Measurements from ENCODE around the gene EFNA3. TPM values are rescaled to one million over a fixed set of nuclear protein-coding genes. Genes with fewer than 3 reads are reported as not detected.
A peak's percentile ranks its signal among the peaks of the same experiment; 100 is the strongest.

Gene EFNA3
- total RNA-seq, 2 experiments from 2014 or later: 0.22 to 0.47 TPM

GRCh38 chr1:155077346-155077745 lies 1.3 kb upstream of the EFNA3 start:
- intact Hi-C loops (cut with DNase I, micrococcal nuclease): loop anchor here in 1 of 2 experiments (1.0 kb wide), 1 partner anchor 10 kb away; no protein-coding TSS in a partner anchor
- ChIA-PET POLR2A (interaction anchor here (2.6 kb wide), 1 partner anchor 26 kb away, joined by 6 read pairs; the partner anchor contains the start of gene ADAM15), CTCF (interaction anchor here (1.0 to 1.5 kb wide), 3 partner anchors 15 to 78 kb away, joined by 3 to 5 read pairs (median 3); partner anchors contain the start of gene ADAM15)
- TF ChIP-seq, protein P1, sequence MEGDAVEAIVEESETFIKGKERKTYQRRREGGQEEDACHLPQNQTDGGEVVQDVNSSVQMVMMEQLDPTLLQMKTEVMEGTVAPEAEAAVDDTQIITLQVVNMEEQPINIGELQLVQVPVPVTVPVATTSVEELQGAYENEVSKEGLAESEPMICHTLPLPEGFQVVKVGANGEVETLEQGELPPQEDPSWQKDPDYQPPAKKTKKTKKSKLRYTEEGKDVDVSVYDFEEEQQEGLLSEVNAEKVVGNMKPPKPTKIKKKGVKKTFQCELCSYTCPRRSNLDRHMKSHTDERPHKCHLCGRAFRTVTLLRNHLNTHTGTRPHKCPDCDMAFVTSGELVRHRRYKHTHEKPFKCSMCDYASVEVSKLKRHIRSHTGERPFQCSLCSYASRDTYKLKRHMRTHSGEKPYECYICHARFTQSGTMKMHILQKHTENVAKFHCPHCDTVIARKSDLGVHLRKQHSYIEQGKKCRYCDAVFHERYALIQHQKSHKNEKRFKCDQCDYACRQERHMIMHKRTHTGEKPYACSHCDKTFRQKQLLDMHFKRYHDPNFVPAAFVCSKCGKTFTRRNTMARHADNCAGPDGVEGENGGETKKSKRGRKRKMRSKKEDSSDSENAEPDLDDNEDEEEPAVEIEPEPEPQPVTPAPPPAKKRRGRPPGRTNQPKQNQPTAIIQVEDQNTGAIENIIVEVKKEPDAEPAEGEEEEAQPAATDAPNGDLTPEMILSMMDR (IDR thresholded peaks at IDR 0.05): no peak
- H3K9me3 Mint-ChIP-seq: no peaks in the 10 kb centered on the region
- H3K4me1 Mint-ChIP-seq (ENCODE audit: low read depth): peaks cover 52% of the 10 kb centered on the region
- peaks cover 19% of the 10 kb centered on the region for H3K27me3 Mint-ChIP-seq
- peak overlapping the region; percentile 30 for H3K4me3 Mint-ChIP-seq
- no peak for ATAC-seq (ENCODE audit: poor library complexity)
- peak overlapping the region; percentile 5 for H3K27ac Mint-ChIP-seq
- peaks cover 25% of the 10 kb centered on the region in 2 experiments for H3K27me3 ChIP-seq (ENCODE audit: control insufficient read depth in 1 of 2, insufficient read depth in 2 of 2, low read length in 2 of 2)
- no peak for DNase-seq
- H3K4me3 ChIP-seq (ENCODE audit: low read length): no peak overlapping the region
- peaks cover 53% of the 10 kb centered on the region for H3K4me1 ChIP-seq (ENCODE audit: insufficient read depth, low read length)
- H3K36me3 Mint-ChIP-seq (ENCODE audit: low read depth): no peaks in the 10 kb centered on the region
- peaks cover 0 to 18% of the 10 kb centered on the region in 2 experiments for H3K9me3 ChIP-seq (ENCODE audit: control insufficient read depth in 1 of 2, insufficient read depth in 1 of 2, low read length in 2 of 2)
- no peaks in the 10 kb centered on the region for H3K36me3 ChIP-seq (ENCODE audit: insufficient read depth, low read length)
- H3K27ac ChIP-seq (ENCODE audit: low read depth in 1 of 2, low read length in 2 of 2): no peak overlapping the region

GRCh38 chr1:155077758-155078445 lies 735 bp upstream of the EFNA3 start:
- Histone ChIP-seq H3K4me1 (ENCODE audit: insufficient read depth, low read length) (peaks cover 59% of the 10 kb centered on the region), H3K27ac (ENCODE audit: low read depth in 1 of 2, low read length in 2 of 2) (no peak overlapping the region), H3K27me3 (ENCODE audit: control insufficient read depth in 1 of 2, insufficient read depth in 2 of 2, low read length in 2 of 2) (peaks cover 31% of the 10 kb centered on the region in 2 experiments), H3K9me3 (ENCODE audit: control insufficient read depth in 1 of 2, insufficient read depth in 1 of 2, low read length in 2 of 2) (peaks cover 0 to 24% of the 10 kb centered on the region in 2 experiments), H3K4me3 (ENCODE audit: low read length) (no peak overlapping the region), H3K36me3 (ENCODE audit: insufficient read depth, low read length) (no peaks in the 10 kb centered on the region)
- Mint-ChIP-seq H3K9me3 (no peaks in the 10 kb centered on the region), H3K27ac (peak overlapping the region; percentile 5), H3K36me3 (ENCODE audit: low read depth) (no peaks in the 10 kb centered on the region), H3K27me3 (peaks cover 25% of the 10 kb centered on the region), H3K4me1 (ENCODE audit: low read depth) (peaks cover 55% of the 10 kb centered on the region), H3K4me3 (peak overlapping the region; percentile 58)
- POLR2A ChIA-PET: interaction anchor here (0.9 to 2.6 kb wide), 3 partner anchors 16 to 95 kb away, joined by 4 to 6 read pairs (median 4); partner anchors contain the start of genes ADAM15 and KRTCAP2
- DNase-seq: peak in 1 of 14 experiments; percentile 14
- no peak for ATAC-seq (ENCODE audit: poor library complexity)
- CTCF ChIA-PET: interaction anchor here (1.0 kb wide), 2 partner anchors 8 to 16 kb away, joined by 3 read pairs; no protein-coding TSS in a partner anchor
- TF ChIP-seq, protein P1 (IDR thresholded peaks at IDR 0.05): no peak
- intact Hi-C loops (cut with DNase I, micrococcal nuclease): loop anchor here in 1 of 2 experiments (1.0 kb wide), 1 partner anchor 11 kb away; no protein-coding TSS in a partner anchor

DNA sequence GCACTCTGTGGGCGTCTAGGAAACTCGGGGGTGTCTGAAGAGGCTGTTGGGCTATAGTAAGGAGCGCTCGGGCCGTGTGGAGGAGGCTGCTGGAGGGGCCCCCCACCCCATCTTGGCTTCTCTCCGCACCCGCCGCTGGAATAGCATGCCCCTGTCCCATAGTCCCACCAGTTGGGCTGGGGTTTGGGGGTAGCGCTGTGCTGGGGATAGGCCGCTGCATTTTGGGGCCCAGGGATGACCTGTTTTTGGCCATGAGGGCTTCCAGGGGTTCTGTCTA lies 511 bp downstream of the EFNA3 start:
- intact Hi-C loops (cut with DNase I, micrococcal nuclease): no loop called here
- peaks cover 53% of the 10 kb centered on the region for H3K4me1 Mint-ChIP-seq (ENCODE audit: low read depth)
- Histone ChIP-seq H3K4me3 (ENCODE audit: low read length) (peak overlapping the region; percentile 48), H3K27me3 (ENCODE audit: control insufficient read depth in 1 of 2, insufficient read depth in 2 of 2, low read length in 2 of 2) (peaks cover 43% of the 10 kb centered on the region in 2 experiments), H3K4me1 (ENCODE audit: insufficient read depth, low read length) (peaks cover 63% of the 10 kb centered on the region), H3K36me3 (ENCODE audit: insufficient read depth, low read length) (no peaks in the 10 kb centered on the region), H3K27ac (ENCODE audit: low read depth in 1 of 2, low read length in 2 of 2) (no peak overlapping the region), H3K9me3 (ENCODE audit: control insufficient read depth in 1 of 2, insufficient read depth in 1 of 2, low read length in 2 of 2) (peaks cover 0 to 30% of the 10 kb centered on the region in 2 experiments)
- DNase-seq (no peak), ATAC-seq (ENCODE audit: poor library complexity) (peak; percentile 5)
- TF ChIP-seq, protein P1 (IDR thresholded peaks at IDR 0.05): no peak
- peaks cover 34% of the 10 kb centered on the region for H3K27me3 Mint-ChIP-seq
- H3K4me3 Mint-ChIP-seq: peak overlapping the region; percentile 86
- H3K9me3 Mint-ChIP-seq: no peaks in the 10 kb centered on the region
- POLR2A ChIA-PET: interaction anchor here (0.8 to 2.6 kb wide), 6 partner anchors 9 to 94 kb away, joined by 3 to 6 read pairs (median 4); partner anchors contain the start of genes ADAM15, EFNA4 and KRTCAP2
- H3K27ac Mint-ChIP-seq: peak overlapping the region; percentile 1
- CTCF ChIA-PET: interaction anchor here (0.8 to 1.5 kb wide), 2 partner anchors 9 to 18 kb away, joined by 3 to 6 read pairs; no protein-coding TSS in a partner anchor
- no peaks in the 10 kb centered on the region for H3K36me3 Mint-ChIP-seq (ENCODE audit: low read depth)

Measured in CD4-positive, alpha-beta T cell (primary cell).